ENCODE measurements around the gene CCDC85C.

CCDC85C gene

DNA sequence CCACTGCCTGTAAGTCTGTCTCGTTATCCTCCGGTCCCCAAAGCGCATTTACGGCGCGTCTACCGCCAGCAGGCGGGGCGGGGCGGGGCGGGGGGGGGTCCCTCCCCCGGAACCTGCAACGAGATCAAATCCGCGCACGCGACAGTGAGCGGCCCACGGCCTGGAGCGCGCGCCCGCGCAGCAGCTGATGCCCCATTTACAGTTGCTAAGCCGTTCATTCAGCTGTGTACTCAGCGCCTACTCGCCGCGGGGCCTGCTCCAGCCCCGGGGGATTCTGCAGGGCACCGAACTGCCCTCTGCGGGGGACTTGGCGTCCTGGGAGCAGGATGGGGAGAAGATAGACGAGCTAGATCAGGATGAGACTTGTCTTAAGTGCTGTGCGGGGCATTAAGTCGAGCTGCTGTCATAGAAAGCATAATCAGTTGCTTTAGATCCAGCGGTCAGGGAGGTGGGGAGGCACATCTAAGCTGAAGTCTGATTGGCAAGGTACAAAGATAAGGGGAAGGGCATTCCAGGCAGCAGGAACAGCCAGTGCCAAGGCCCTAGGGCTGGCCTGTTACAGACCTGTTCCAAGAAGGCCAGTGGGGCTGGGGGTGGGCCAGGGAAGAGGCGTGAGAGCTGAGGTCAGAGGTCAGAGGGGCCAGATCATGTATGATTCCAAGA, 1.4 kb upstream of the CCDC85C start:
- DNase-seq (ENCODE audit: low read depth in 2 of 2), result peak; percentile 64 to 77

DNA sequence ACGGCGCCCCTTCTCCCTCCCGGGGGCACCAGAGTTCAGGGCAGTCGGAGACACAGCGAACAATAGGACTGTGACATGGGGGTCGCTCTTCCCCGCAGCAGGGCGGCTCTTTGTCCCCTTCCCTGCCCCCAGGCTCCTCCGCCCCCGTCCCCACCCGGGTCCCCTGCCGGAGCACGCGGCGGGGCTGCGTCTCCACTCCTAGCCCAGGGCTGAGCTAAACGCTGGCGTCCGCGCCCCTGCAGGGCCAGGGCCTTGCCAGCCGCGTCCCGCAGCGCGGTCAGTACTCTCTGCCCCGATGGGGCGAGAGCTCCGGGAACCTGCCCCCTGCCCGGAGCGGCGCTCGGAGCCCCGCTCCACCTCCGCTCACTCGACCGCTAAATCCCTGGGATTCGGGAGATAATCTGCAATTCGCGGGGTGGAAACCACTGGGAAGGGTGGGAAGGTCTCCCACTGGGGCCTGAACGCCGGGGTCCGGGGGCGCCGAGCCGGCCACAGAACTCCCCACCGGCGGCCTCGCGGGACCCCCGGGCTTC, 825 bp upstream of the CCDC85C start:
- peak in 1 of 2 donors; percentile 24 for DNase-seq (ENCODE audit: low read depth in 2 of 2)

DNA sequence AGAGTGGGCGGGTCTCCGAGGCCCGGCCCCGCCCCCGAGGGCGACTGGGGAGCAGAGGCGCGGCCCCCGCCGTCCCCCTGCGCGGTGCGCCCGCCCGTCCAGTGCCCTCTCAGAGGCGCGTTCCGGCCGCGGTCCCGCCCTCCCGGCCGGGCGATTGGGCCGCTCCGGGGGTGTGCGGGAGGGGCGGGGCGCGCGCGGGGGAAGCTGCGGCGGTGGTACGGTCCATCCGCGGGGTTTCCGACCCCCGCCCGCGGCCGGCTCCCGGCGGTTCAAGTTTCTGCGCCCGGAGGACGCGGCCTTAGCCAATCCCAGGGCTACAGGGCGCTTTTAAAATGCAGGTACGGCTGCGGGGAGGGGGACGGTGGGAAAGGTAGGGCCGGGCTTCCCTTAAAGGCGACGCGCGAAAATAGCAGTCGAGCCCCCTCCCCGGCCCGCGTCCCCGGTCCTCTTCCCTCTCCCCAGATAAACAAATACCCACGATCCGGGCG, 315 bp upstream of the CCDC85C start:
- peak; percentile 91 to 92 for DNase-seq (ENCODE audit: low read depth in 2 of 2)

DNA sequence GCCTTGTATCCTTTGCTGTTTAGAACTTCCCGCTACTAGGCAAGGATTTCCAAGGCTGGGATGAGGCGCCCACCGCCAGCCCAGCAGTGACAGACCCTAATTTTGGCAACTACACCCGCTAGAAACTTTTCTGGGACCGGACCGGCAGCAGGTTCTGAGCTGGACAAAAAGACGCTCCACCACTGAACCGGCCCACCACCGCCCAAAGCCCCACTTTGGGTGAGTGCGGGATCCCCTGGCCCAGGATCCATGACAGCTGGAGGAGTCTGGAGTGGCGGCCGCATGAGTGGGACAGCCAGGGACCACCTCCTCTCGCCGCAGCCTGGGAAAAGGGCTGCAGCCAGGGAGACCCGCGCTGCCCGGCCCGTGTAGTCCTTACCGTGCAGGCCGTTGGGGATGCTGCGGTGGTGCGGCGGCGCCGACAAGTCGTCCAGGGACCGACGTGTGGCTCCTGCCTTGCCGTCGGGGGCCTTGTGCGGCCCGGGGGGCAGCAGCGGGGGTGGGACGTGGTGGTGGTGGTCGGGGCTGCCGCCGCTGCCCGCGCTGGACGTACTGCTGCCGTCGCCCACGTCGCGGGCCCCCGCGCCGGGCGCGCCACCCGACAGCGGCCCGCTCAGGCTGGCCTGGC, 1.1 kb downstream of the CCDC85C start:
- no peak for DNase-seq (ENCODE audit: low read depth in 2 of 2)

DNA sequence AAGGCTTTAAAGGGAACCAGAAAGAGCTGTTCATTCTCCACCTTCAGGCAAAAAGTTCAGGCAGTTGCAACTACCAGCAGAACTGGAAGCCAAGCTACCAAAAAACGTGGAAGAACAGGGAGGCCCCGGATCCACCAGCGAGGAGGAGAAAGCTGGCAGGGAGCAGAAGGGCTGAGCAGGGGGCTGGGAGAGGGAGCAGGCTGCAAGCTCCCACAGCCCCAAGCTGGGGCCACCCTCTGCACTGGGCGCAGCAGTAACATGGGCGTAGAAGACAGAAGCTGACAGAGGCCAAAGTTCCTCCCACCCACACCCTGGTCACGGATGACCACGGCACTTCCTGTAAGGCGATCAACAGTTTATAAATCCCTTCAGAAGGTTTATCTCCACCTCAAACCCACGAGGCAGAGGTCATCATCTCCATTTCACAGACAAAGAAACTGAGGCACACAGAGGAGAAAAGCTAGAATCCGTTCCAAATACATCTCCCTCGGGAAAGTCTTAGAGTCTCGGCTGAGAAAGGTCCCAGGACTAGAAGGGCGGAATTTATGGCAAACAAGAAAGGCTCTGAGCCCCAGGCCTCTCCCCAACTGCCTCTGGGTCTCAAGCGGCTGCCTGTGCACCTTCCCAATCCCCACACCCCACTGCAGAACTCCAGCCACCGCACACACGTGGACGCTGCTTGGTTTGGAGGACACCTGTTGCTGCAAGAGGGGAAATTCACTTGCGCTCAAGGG, 1.8 kb downstream of the CCDC85C start:
- DNase-seq (ENCODE audit: low read depth in 2 of 2), result no peak

DNA sequence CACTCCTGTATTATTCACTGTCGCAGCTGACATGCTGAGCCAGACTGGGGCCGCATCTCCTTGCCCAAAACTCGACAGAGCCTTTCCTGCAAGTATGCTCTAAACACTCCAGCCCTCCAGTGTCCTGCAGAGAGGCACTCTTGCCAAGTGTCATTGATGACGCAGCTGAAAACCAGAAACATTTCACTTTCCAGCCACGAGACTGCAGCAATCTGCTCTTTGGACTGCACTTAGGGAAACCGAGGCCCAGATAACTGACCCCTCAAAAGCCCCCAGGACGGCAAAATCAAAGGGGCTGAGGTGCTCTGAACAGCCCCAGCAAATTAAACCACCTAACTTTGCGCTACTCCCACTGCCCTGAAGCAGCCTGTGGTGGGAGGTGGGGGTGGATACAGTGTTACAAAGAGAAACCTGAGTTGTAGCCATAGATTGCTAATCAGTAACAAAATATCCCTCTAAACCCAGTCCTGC, 2.6 kb downstream of the CCDC85C start:
- no peak for DNase-seq (ENCODE audit: low read depth in 2 of 2)

DNA sequence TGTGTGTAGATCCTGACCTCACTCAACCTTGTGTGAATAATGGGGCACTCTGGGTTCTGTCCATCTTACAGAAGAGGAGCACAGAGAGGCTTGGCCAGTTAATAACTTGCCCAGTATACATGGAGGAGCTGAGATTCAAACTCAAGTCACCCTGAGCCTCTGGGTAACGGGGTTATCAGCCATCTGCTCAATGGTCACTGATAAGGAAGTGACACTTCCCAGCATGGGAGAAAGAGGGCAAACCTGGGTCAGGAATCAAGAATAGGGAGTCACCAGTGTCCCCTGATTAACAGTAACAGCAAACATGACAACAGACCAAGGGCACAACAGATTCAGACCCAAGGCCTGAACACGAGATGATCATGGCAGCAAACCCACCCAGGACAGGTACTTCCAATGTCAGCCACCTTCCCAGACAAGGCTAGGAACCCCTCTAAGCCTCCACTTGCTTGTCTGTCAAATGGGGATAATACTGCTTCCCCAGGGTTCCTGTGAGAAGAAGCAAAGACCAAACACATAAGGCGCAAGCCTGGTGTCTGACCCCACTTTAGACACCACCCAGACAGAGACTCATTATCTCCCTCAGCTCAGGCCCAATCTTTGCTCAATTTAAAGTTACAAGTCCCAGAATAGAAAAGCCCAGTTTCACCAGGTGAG, 3.6 kb downstream of the CCDC85C start:
- DNase-seq (ENCODE audit: low read depth in 2 of 2), result no peak

DNA sequence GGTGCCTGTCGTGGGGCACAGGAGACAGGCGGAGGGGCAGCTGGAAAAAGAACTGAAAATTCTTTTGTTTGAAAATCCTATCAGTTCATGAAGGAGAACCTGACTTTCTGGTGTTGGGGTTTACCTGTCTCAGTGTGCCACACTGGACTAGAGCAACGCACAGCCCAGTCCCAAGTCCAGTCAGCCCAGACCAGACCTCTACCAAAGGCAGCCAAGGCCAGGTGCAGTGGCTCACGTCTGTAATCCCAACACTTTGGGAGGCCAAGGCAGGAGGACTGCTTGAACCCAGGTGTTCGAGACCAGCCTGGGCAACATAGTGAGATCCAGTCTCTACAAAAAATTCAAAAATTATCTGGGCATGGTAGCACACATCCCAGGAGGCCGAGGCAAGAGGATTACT, 4.6 kb downstream of the CCDC85C start:
- no peak for DNase-seq (ENCODE audit: low read depth in 2 of 2)

DNA sequence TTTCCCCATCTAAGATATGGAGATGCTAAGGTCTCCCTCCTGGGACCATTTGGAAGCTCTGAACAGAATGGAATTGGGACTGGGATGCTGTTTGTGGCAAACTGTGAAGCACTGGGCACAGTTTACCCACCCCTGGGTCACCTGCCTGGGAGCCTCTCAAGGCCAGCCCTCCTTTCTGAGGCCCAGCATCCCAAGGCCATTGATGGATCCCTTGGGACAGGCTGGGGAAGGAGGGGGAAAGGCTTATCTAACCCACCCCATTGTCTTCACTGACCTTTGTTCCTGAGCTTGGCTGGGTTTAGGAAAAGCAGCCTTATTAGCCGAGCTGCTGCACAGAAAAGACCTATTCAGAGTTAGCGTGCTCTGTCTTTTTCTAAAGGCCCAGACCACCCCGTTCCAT, 5.2 kb downstream of the CCDC85C start:
- no peak for DNase-seq (ENCODE audit: low read depth in 2 of 2)

DNA sequence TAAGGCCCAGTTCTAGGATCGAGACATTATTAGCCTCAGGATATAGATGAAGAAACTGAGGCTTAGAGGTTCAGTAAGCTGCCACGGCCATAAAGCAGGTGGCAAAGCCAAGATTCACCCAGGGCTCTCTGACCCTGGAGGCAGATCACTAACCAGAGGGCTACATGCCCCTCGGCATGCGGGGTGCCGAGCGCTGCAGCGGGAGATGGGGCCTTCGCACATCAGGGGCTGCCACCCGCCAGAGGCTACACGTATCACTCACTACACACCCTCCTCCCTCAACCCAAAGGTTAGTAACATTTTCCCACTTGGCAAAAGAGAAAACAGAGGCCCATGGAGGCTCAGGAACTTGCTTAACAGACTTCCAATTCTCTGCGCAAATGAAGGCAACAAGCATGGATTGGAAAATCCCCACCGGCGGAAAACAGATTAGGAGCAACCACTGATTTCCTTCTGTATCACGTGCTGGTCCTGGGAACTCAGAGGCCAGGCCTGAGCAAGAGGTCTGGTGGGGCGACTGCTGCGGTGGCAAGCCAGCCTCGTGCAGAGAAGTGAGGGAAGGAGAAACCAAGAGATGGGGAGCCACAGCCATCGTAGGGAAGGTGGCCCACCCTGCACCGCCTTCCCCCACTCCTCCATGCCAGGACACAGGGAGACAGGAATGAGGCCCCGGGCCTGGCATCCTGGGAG, 6.0 kb downstream of the CCDC85C start:
- no peak for DNase-seq (ENCODE audit: low read depth in 2 of 2)

DNA sequence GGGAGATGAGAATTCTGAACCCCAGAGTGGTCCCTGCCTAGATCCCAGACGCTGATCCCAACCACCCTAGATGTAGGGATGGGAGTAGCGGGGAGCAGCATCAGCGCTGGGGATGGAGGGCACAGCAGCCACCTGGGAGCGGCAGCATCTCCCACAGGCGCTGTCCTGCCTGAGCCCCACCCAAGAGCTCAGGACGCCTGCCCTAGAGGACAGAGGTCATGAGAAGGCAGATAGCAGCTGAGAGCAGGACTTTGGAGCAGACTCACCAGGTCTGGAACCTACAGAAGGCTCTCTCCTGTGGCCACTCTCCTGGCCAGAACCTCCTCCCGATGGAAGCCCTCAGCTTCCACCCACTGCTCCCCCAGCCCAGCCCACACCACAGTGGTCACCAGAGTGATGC, 7.2 kb downstream of the CCDC85C start:
- no peak for DNase-seq (ENCODE audit: low read depth in 2 of 2)

DNA sequence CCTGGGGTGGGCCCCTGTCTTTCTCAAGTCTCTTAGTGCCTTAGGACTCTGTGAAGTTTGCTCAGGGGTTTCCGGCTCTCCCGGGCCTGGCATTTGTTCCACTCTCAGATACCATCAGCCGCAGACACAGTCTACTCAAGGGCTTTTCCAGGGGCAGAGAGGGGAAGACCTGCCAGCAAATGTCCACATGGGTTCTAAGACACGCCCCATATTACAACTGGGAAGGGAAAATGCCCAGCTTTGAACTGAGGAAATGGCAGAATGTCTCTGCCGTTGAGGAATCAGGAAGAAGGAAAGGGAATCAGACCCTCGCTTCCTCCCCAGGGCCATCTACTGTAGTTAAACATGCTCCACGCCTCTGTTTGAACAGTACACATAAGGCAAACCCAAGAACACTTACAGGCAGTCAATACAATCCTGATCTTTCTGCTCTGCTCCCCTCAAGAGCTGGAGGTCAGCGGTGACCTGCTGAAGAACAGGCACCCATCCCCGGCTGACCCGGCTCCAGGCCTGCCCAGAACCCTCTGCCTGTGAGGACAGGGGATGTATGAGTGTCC, 7.9 kb downstream of the CCDC85C start:
- no peak for DNase-seq (ENCODE audit: low read depth in 2 of 2)

DNA sequence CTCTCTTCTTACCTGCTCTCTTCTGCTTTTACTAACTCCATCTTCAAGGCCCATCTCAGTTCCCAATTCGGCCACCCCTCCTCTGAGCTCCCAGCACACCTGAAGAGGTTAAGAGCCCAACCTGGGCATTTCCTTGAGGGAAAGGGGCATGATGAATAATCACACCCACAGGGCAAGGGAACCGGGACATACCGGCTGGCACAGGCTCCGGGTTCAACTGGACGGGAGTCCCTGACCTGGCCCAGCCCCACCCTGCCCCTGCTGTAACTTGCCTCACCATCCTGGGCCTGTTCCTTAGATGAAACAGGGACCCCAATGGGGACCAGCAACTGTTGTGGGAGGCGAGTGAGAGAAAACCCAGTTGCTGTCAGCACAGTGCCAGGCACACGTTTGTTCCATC, 8.5 kb downstream of the CCDC85C start:
- DNase-seq (ENCODE audit: low read depth in 2 of 2), result no peak

DNA sequence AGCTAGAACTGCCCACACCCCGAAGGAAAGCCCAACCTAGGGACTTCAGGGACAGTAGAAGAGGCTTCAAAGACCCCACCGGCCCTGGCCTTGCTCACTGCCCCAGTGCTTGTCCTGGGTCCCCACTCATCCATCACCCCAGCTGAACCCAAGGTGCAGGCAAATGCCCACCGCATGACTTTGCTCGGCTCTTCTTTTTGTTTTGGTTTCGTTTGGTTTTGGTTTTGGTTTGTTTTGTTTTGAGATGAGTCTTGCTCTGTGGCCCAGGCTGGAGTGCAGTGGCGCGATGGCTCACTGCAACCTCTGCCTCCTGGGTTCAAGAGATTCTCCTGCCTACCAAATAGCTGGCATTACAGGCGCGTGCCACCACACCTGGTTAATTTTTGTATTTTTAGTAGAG, 9.0 kb downstream of the CCDC85C start:
- peak in 1 of 2 donors; percentile 28 for DNase-seq (ENCODE audit: low read depth in 2 of 2)

DNA sequence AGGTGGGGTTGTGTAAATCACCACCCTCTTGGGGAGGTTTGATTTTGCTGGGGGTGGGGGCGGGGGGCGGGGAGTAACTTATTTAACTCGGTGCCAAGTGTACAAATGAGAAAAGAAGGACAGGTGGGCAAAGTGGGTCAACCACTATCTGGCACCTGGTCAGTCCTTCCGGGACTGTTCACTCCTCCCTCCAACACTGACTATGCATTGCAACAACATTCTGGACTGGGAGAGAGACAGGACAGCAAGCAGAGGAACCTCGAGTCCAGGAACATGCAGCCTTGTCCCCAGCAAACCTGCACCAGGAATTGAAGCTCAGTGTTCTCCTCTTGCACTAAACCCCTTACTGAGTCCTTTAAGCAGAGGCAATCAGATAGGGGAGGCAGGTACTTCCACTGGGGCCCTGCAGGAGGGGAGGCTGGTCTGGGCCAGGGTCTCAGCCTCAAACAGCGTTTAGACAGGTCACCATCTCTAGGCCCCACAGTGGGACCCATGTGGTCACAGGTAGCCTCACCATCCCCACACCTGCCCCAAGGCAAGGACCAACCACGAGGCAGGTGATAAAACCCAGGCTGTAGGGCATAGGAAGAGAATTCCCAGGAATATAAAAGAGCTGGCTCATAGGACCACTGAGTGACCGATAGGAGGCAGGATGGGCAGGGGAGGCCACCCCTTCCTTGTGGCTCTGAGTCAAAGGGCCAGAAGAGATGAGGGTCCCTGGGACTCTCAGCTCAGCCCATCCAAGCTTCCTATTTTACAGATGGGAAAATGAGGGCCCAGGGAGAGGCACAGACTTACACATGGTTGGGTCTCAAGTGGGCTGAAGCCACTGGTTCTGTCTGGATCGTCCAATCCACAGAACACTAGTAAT, 9.8 kb downstream of the CCDC85C start:
- no peak for DNase-seq (ENCODE audit: low read depth in 2 of 2)

DNA sequence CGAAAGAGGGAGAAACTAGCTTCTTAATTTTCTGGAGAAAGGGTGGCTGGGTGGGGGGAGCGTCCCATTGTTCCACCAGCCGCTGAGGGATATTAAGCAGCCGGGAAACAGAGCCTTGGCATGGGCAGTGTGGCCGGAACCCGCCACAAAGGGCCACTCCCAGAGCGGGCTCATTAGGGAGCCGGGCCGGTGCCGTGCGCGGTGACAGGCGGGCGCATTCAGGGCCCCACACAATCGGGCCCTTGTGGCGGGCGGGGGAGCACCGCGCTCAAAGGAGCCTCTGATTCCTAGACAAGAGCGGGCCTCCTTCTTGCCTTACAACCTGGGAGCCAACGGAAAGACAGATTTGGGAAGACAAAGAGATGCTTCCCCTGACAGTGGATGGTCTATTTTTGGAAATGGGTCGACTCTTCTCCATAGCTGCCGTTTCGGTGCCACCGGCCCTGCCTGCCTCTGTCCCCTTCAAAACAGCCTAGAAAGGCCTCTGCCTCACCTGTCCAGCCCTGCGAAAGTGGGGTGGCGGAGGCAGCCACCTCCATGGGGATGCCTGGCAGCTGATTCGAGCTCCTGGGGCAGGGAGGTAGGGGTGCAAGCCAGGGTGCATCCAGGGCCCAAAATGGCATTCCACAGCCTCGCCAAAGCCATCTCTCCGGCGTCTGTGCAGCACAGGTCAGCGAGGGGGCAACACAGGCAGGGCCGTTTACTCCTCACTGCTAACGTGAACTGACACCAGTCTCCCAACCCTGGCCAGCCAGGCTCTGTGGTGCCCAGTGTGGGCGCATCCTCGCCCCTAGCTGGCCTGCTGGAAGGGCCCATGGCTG, 10.9 kb downstream of the CCDC85C start:
- no peak for DNase-seq (ENCODE audit: low read depth in 2 of 2)

DNA sequence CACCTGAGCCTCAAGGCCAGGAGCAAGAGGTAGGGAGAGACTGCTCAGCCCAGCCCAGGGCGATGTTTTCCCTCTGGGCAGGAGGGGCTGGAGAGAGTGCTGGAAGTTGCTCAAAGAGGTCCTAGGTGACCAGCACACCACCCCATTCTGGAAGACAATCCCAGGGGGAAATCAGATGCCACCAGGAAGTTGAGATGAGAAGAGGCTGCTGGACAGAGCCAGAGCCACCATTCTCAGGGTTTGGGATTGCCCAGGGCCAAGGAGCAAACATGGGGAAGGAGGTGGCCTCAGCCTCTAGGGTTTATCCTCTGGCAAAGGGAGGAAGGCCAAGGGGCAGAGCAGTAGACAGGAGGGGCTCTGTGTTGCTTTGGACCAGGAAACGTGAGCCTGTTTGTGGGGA, 11.6 kb downstream of the CCDC85C start:
- DNase-seq (ENCODE audit: low read depth in 2 of 2), result no peak

DNA sequence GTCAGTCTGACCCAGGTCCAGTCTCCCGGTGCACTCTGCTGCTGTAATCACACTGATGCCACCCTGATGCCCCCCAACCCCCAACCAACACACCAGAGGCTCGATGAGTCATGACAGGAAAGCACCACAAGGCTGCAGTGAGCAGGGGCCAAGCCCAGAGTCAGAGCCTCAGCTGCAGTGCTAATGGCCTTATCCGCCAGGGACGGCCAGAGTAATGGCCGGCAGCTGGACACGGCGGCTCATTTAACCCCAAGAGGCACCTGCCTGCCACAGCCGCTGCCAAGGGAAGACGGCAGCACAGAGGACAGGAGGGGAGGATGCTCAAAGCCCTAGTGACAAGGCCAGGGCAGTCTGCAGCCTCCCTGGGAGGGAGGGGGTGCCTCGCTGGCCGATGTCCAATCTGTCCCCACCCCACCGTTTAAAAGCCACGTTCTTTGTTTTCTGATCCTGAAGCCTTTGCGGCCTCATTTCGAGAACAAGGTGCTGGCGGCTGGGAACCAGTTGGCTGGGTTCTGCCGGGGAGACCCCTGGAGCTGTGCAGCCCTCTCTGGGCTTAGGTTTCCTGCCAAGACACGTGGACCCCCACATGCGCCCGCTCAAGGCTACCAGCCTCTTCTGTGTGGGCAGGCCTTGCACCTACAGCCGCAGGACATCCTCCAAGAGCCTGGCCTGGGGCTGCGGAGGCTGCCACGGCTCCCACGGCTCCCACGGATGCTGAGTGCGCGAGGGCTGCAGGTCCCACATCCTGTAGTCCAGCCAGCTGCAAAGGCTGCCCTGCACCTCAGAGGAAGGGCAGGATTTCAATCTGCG, 13.1 kb downstream of the CCDC85C start:
- DNase-seq (ENCODE audit: low read depth in 2 of 2), result no peak

All from stimulated activated CD4-positive, alpha-beta T cell treated with anti-CD3 and anti-CD28 coated beads, Interleukin-1b, Interleukin-23, amount 100 ng/mL, for 4 hours (primary cell).